Stimulated activated effector memory CD8-positive, alpha-beta T cell treated with anti-CD3 and anti-CD28 coated beads, Interleukin-12 subunit alpha, Interleukin-12 subunit beta, amount 100 ng/mL, for 72 hours (primary cell): ENCODE measurements around the gene UBQLN4.
"Not testable (repeated sequence)": the region's sequence is repeated elsewhere in the genome, so short reads cannot be mapped to it uniquely, and the experiment has no call there.

Experiments
- ATAC-seq: fragments of 150-1000 bp; cut with Tn5 transposase; 2 replicates; pipeline ENCODE4 v1.10.0; 2021
- DNase-seq, 2 donors: peaks; one replicate each; pipeline ENCODE4 v3.0.0; 2021 to 2022; ENCODE audit warnings: low spot score in 2 of 2
- H3K27ac Mint-ChIP-seq: one replicate; pipeline ENCODE4 v1.8.0; 2022; ENCODE audit warnings: mild to moderate bottlenecking, mixed read lengths
- H3K36me3 Mint-ChIP-seq: one replicate; pipeline ENCODE4 v1.8.0; 2022; ENCODE audit warnings: mild to moderate bottlenecking, mixed read lengths
- H3K4me1 Mint-ChIP-seq: one replicate; pipeline ENCODE4 v1.8.0; 2022; ENCODE audit warnings: mixed read lengths
- H3K4me3 Mint-ChIP-seq: one replicate; pipeline ENCODE4 v1.8.0; 2022; ENCODE audit warnings: mild to moderate bottlenecking, mixed read lengths
- H3K9me3 Mint-ChIP-seq: one replicate; pipeline ENCODE4 v1.8.0; 2022; ENCODE audit warnings: mixed read lengths

The UBQLN4 gene

DNA sequence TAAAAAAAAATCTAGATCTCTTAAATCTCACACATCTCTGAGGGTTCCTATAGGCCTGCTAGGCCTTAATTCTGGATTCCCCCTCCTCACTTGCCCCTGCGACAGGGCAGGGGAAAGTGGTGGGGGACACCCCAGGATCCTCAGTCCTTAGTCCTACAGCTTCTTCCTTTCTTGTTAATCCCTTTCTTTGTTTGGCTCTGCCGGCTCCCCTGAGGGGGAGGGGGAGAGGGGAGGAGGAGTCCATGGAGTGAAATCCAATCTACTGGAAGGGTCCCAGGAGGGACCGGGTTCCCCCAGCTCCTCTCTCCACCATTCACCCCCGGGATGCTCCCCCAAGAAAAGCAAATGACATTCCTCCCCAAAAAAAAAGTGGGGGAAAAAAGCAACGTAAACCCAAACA is 20.1 kb upstream of the UBQLN4 start:
- Mint-ChIP-seq H3K4me1 (peaks cover 2% of the 10 kb centered on the region), H3K4me3 (no peak overlapping the region), H3K36me3 (no peaks in the 10 kb centered on the region), H3K27ac (no peak overlapping the region), H3K9me3 (no peaks in the 10 kb centered on the region)
- ATAC-seq (no peak), DNase-seq (no peak)

GRCh38 chr1:156073110-156073687 is 19.6 kb upstream of the UBQLN4 start:
- Mint-ChIP-seq H3K4me1 (no peaks in the 10 kb centered on the region), H3K27ac (peak overlapping the region; percentile 67), H3K4me3 (no peak overlapping the region), H3K36me3 (no peaks in the 10 kb centered on the region), H3K9me3 (no peaks in the 10 kb centered on the region)
- ATAC-seq (no peak), DNase-seq (no peak)

- ATAC-seq, result no peak
- DNase-seq, result no peak
- Mint-ChIP-seq H3K4me1 (no peaks in the 10 kb centered on the region), H3K27ac (peak overlapping the region; percentile 67), H3K4me3 (no peak overlapping the region), H3K9me3 (no peaks in the 10 kb centered on the region), H3K36me3 (no peaks in the 10 kb centered on the region)
Measured at GRCh38 chr1:156072251-156072650, 18.7 kb upstream of the UBQLN4 start.

DNA sequence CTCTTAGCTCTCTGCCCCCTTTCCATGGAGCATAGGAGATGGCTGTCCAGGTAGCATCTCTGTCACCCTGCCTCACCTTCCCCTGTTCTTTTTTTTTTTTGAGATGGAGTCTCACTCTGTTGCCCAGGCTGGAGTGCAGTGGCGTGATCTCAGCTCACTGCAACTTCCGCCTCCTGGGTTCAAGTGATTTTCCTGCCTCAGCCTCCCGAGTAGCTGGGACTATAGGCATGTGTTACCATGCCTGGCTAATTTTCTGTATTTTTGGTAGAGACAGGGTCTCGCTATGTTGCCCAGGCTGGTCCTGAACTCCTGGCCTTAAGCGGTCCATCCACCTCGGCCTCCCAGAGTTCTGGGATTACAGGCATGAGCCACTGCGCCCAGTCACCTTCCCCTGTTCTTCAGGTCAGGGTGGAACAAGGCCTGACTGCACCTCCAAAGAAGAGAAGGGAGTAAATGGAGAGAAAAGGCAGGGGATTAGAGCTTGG is 17.8 kb upstream of the UBQLN4 start:
- H3K27ac Mint-ChIP-seq, H3K36me3 Mint-ChIP-seq, H3K9me3 Mint-ChIP-seq, ATAC-seq, DNase-seq, H3K4me1 Mint-ChIP-seq, H3K4me3 Mint-ChIP-seq: not testable (repeated sequence)

DNA sequence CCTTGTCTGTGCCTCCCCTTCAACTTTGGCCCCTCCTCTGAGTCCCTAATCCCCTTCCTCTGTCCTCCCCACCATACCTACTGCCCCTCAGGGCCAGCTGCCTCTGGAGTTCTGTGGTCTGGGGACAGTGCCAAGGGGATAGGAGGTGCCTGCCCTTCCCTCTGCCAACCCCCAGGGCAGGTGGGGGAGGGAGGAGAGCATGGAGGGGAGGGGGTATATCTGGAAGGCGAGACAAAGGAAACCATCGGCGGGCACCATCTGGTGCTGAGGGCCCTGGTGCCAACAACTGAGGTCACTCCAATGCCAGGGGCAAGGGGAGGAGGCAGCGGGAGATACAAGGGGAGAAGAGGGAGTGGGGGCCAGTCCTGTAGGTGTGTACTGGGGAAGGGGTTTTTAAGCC is 16.9 kb upstream of the UBQLN4 start:
- Mint-ChIP-seq H3K27ac (peak overlapping the region; percentile 74), H3K9me3 (no peaks in the 10 kb centered on the region), H3K4me3 (no peak overlapping the region), H3K36me3 (no peaks in the 10 kb centered on the region), H3K4me1 (peaks cover 8% of the 10 kb centered on the region)
- DNase-seq (no peak), ATAC-seq (no peak)

GRCh38 chr1:156069490-156070455 is 16.2 kb upstream of the UBQLN4 start:
- ATAC-seq (no peak), DNase-seq (no peak)
- Mint-ChIP-seq H3K36me3 (no peaks in the 10 kb centered on the region), H3K9me3 (no peaks in the 10 kb centered on the region), H3K27ac (no peak overlapping the region), H3K4me1 (peaks cover 16% of the 10 kb centered on the region), H3K4me3 (no peak overlapping the region)

GRCh38 chr1:156067262-156067661 is 13.7 kb upstream of the UBQLN4 start:
- ATAC-seq (no peak), DNase-seq (no peak)
- no peak overlapping the region for H3K27ac Mint-ChIP-seq
- H3K36me3 Mint-ChIP-seq, result no peaks in the 10 kb centered on the region
- H3K4me3 Mint-ChIP-seq, result no peak overlapping the region
- no peaks in the 10 kb centered on the region for H3K9me3 Mint-ChIP-seq
- H3K4me1 Mint-ChIP-seq, result peaks cover 19% of the 10 kb centered on the region

DNA sequence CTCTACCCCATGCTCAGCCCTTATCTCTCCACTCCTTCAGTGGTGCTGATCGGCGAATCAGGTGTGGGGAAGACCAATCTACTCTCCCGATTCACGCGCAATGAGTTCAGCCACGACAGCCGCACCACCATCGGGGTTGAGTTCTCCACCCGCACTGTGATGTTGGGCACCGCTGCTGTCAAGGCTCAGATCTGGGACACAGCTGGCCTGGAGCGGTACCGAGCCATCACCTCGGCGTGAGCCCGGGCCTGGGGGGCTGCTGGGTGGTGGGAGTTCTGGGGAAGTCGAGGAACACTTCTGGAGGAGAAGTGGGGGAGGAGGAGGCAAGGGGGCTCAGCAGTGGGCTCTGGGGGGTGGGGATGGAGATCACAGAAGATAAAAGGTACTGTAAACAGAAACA is 12.3 kb upstream of the UBQLN4 start:
- Mint-ChIP-seq H3K4me3 (no peak overlapping the region), H3K4me1 (peaks cover 24% of the 10 kb centered on the region), H3K36me3 (no peaks in the 10 kb centered on the region), H3K27ac (no peak overlapping the region), H3K9me3 (no peaks in the 10 kb centered on the region)
- no peak for DNase-seq
- ATAC-seq, result no peak

DNA sequence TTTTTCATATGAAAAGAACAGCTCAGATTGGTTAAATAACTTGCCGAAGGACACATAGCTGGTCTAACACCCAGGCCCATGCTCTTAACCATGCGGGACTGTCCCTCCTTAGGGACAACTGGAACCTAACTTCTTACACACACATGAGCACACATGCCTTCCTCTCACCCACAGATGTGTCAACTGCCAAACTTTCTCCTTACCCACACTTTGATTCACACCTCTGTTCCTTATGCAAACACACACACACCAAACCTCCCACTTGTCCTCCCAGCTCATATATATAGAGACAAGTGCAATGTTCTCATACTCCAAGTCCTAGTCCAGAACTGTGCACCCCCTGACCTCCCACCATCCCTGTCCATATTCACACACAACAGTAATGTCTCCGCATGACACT is 11.6 kb upstream of the UBQLN4 start:
- Mint-ChIP-seq H3K36me3 (no peaks in the 10 kb centered on the region), H3K4me1 (peaks cover 25% of the 10 kb centered on the region), H3K9me3 (no peaks in the 10 kb centered on the region), H3K4me3 (no peak overlapping the region), H3K27ac (no peak overlapping the region)
- peak; percentile 81 for ATAC-seq
- no peak for DNase-seq

GRCh38 chr1:156064615-156065014 is 11.0 kb upstream of the UBQLN4 start:
- Mint-ChIP-seq H3K36me3 (peaks cover 3% of the 10 kb centered on the region), H3K4me1 (peaks cover 25% of the 10 kb centered on the region), H3K27ac (no peak overlapping the region), H3K4me3 (no peak overlapping the region), H3K9me3 (no peaks in the 10 kb centered on the region)
- DNase-seq (no peak), ATAC-seq (peak; percentile 72)

DNA sequence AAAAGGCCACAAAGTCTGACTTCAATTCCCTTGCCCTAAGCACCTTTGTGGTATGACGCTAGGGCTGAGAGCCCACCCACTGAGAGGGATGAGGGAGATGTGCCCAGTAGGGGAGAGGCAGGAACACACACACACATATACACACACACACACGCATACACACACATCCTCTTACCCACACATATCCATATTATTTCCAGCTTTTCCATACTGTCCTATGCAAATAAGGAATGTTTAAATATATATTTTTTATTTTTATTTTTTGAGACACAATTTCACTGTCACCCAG is 10.3 kb upstream of the UBQLN4 start:
- ATAC-seq, result no peak
- Mint-ChIP-seq H3K36me3 (peaks cover 9% of the 10 kb centered on the region), H3K4me3 (no peak overlapping the region), H3K9me3 (no peaks in the 10 kb centered on the region), H3K4me1 (peaks cover 25% of the 10 kb centered on the region), H3K27ac (no peak overlapping the region)
- DNase-seq, result no peak

GRCh38 chr1:156062189-156062588 is 8.6 kb upstream of the UBQLN4 start:
- no peaks in the 10 kb centered on the region for H3K9me3 Mint-ChIP-seq
- H3K4me1 Mint-ChIP-seq, result peaks cover 25% of the 10 kb centered on the region
- no peak for DNase-seq
- H3K4me3 Mint-ChIP-seq, result no peak overlapping the region
- no peak for ATAC-seq
- no peak overlapping the region for H3K27ac Mint-ChIP-seq
- peaks cover 24% of the 10 kb centered on the region for H3K36me3 Mint-ChIP-seq

- Mint-ChIP-seq H3K27ac (peak within 1 kb of the TSS; percentile 52), H3K36me3 (peaks cover 35% of the 10 kb centered on the region), H3K9me3 (no peaks in the 10 kb centered on the region), H3K4me3 (no peak within 1 kb of the TSS), H3K4me1 (peaks cover 23% of the 10 kb centered on the region)
- DNase-seq, result no peak
- no peak for ATAC-seq
Measured at GRCh38 chr1:156060937-156061636, 7.5 kb upstream of the UBQLN4 start, which contains the start of gene RAB25. Gene RAB25 (plus strand): TSS chr1:156061160. CDS start chr1:156061401, 241 bp downstream.

DNA sequence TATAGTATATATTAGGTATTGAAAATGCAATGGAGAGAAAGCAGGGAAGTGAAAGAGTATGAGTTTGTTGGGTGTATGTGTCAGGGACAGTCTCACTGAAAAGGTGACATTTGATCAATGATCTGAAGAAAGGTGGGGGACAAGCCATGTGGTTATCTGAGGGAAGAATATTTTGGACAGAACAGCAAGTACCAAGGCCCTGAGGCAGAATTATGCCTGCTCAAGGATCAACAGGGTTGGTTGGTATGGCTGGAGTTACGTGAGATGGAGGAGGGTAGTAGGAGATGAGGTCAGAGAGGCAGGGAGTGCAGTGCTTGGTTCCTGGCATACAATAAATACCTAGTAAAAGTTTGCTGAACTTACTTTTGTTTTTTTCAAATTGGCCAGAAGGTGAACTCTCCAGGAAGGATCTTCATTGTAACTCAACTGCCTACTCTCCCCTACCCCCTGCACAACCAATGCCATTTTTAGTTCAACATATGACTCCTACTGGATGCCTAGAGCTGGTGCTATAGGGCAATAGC is 2.8 kb upstream of the UBQLN4 start:
- Mint-ChIP-seq H3K4me3 (no peak overlapping the region), H3K9me3 (no peaks in the 10 kb centered on the region), H3K27ac (no peak overlapping the region), H3K36me3 (peaks cover 50% of the 10 kb centered on the region), H3K4me1 (peaks cover 25% of the 10 kb centered on the region)
- no peak for DNase-seq
- no peak for ATAC-seq

- H3K36me3 Mint-ChIP-seq, result peaks cover 50% of the 10 kb centered on the region
- H3K9me3 Mint-ChIP-seq, result no peaks in the 10 kb centered on the region
- ATAC-seq (no peak), DNase-seq (no peak)
- H3K27ac Mint-ChIP-seq, result peak overlapping the region; percentile 91
- H3K4me1 Mint-ChIP-seq, result peaks cover 19% of the 10 kb centered on the region
- H3K4me3 Mint-ChIP-seq, result peak overlapping the region; percentile 97
Measured at GRCh38 chr1:156055281-156056048, 1.9 kb upstream of the UBQLN4 start.
